Left cardiac atrium (tissue), 4 donors: ENCODE measurements around the gene RALB. TPM values are rescaled to one million over a fixed set of nuclear protein-coding genes. Genes with fewer than 3 reads are reported as not detected.

Experiments
- ATAC-seq, 2 donors: fragments of 200-7000 bp; cut with Tn5 transposase; one replicate each; pipeline ENCODE4 v1.9.1; 2020; ENCODE audit warnings: mild to moderate bottlenecking in 2 of 2, moderate library complexity in 2 of 2
- DNase-seq: peaks from one replicate; pipeline ENCODE4 v3.0.0-alpha.2; 2020
- intact Hi-C, 2 donors: fragments of 100-400 bp; cut with DNase I; formaldehyde crosslinking; loops; one replicate each; pipeline versions ENCODE4 v1.14.1 to v1.15.1; 2022 to 2023
- long read RNA-seq: library from polyadenylated mRNA; unstranded; transcript quantifications from one replicate; pipeline ENCODE4 v2.0.0, GENCODE V29; 2021
- total RNA-seq, 2 donors: library from RNA; stranded (reverse); fragmentation: NEBNext Ultra II Directional; extraction: Animal tissue kit (Norgen Biotek cat#: 25700); gene quantifications; one replicate each; pipeline ENCODE4 v1.2.1, GENCODE V29; 2021
- donor health status: DM: no; HTN: yes; CAD: no.
- donor health status: DM: no; HTN: yes; CAD: no; lungs with severe emphysema.
- donor health status: DM: yes; HTN: yes; CAD: no.
- donor health status: Dilated cardiomyopathy.

The RALB gene, protein sequence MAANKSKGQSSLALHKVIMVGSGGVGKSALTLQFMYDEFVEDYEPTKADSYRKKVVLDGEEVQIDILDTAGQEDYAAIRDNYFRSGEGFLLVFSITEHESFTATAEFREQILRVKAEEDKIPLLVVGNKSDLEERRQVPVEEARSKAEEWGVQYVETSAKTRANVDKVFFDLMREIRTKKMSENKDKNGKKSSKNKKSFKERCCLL
- 10 to 100 TPM; 52.5 to 54.7 TPM for total RNA-seq
- long read RNA-seq, transcript RALB-203 (5 exons, 1,252 nt) = minor isoform, 40 of 145 reads
- long read RNA-seq, transcript RALB-201 (5 exons, 2,344 nt) = major isoform, 81 of 145 reads
- long read RNA-seq, partial matches to known transcripts = 5 of 145 reads
- long read RNA-seq, other reads (novel, unspliced or antisense) = 19 of 145 reads

DNA sequence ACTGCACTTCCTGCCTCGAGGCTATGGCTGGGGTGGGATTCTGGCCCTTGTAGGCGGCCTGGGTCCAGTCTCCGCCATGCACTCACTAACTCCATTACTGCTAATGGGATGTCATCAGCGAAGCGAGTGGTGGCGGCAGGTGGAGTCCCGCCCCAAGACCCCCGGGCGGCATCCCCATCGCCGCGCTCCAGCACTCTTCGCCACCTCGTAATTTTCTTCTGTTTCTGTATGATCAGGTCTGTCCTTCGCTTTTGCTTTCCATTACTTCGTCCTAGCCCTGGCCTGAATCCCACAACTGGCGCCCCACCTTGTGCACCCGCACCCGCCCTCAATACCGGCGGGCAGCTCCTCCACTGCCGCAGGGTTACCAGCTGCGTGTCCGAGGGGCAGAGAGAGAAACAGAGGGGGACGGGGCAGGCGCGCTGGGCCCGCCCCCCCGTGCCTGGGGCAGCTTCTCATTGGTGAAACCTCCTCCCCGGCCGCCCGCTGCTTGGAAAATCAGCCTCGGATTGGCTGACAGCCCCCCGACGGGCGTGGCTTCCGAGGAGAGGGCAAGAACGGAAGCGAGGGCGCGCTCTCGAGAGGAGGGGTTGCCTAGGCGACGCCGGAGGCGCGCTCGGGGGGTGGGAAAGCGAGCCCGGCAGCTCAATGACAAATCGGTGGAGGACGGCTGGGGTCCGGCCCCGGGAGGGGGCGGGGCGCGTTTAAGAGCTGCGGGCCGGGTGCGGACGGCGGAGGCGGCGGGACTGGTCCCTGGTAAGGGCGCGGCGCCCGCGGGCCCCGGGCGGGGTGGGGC, at the start of gene RALB:
Gene RALB, plus strand, starts transcription at position 628 of the 796 bp plus-strand sequence. CDS start 25,813 bp downstream, outside the sequence.
- peak; percentile 96 for ATAC-seq
- intact Hi-C loops = loop anchor here in 1 of 2 donors (5.0 kb wide), 2 partner anchors 40 to 60 kb away; no protein-coding TSS in a partner anchor
- peak; percentile 100 for DNase-seq

DNA sequence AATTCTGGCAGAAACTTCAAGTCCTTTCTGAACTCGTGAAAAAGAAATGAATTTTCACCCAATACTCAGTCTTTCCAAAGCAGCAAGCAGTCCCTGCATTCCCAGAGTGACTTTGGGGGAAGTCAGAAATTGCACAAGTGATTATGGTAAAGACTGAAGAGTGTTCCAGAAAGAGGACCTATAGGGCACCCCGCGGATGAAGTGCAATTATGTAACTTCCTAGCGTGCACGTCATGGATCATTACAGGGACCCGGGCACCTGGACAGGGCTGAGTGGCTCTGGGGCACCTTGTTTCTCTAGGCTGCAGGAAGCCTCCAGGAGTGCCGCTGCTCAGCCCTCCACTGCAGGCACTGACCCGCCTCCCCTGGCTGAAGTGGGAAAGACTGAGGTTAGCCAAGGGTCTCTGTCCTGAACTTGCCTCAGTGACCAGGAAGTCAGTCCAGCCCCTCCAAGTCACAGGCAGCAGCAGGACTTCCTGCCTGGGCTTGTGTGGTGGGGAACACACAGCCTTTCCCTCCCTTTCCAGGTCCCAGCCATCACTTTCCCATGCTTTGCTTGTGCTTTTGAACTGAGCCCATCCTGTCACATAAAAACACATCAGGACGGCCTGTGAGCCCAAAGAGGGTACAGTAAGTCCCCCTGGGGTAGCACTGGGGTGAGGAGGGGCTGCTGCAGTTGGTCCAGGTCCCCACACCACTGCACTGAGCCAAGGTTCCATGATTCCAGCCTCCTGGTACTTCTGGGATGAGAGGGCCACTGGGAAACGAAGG, 49.2 kb upstream of the RALB start:
- ATAC-seq = peak; percentile 24 to 39
- no peak for DNase-seq
- intact Hi-C loops = no loop called here

DNA sequence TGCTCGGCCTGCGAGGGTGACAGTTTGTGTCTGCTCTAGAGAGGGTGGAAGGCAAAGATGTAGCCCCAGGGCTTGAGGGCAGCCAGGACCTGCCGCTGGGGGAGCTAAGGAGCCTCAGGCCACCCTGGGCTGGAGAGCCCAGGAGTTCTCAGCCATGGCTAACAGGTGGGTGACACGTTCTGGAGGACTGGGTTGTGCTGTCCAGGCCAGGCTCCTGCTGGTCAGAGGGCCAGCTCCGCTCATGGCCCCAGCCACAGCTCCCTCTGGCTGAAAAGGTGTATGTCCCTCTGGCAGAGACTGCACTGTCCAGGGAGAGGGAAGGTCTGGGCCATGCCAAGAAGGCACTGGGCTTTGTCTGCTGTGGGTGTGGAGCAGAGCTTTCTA, 48.6 kb upstream of the RALB start:
- no peak for DNase-seq
- intact Hi-C loops = no loop called here
- ATAC-seq = peak; percentile 17 to 24

DNA sequence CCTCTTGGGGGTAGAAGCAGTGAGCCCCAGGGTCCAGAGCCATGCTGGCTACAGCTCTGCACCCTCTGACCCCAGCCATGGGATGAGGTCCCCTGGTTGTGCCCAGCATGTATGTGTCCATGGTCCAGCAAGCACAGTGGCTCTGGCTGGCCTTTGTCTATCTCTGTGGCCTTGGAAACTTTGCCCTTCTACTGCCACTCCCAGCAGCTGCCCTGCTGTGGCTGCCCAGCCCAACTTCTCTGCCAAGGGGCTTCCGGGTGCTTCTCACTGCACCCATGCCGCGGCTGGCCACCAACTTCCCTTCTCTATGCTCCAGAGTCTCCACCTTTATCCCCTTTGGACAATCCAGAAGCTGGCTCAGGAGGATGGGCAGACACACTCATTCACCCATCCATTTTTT, 48.2 kb upstream of the RALB start:
- no peak for ATAC-seq
- intact Hi-C loops = no loop called here

DNA sequence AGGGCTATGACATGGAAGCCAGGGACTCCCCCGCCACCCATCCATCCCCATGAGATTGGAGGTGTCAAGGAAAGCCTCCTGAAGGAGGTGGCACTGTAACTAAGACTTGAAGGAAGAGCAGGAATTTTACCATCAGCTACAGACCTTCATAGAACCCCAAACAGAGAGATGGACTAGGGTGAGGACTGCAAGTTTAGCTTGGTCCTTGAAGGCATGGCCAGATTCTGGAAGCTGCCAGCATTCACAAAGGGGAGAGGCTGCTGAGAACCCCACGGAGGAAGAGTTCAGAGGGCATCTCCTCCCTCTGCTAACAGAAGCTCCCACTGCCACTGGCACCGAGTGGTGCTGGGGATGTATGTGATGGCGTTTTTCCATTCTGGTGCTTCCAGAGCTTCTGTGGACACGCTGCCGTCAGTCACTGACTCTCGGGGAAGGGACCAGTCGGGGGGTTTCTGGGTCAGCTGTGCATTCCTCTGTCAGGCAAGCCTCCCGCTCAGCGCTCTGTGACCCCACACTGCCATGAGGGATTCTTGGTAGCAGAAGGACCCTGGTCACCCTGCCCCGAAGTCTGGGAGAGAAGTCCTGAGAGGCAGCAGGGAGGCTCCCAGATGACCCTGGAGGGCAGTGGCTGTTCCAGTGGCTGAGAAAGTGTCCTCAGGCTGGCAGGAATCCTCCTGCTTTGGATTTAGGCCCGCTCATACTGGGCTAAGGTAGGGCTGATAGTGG, 47.5 kb upstream of the RALB start:
- no peak for ATAC-seq
- intact Hi-C loops = no loop called here
- DNase-seq = no peak

More for the DNA sequence above, 48.2 kb upstream of the RALB start:
- no peak for DNase-seq

DNA sequence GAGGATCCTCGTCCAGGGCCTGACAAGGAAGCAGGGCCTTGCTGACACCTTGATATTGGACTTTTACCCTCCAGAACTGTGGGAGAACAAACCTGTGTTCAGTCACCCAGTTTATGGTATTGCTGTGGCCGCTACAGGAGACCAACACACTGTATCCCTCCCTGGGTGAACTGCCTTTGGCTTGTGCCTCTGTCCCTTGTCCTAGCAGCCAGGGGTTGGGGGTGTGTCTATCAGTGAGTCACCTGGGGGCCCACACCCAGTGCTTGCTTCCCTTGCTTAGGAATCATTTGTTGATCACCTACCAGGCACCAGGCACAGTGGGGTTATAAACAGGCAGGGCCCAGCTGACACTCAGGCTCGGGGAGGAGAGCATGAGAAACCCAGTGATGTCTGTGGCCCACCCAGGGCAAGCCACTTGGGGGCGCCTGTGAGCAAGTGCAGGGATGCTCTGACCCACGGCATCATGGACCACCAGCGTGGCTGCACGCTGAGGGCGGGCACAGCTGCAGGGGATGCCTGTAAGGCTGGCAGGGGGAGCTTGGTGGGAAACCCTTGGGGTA, 46.5 kb upstream of the RALB start:
- intact Hi-C loops = no loop called here
- peak in 1 of 2 donors; percentile 30 for ATAC-seq
- DNase-seq = no peak

DNA sequence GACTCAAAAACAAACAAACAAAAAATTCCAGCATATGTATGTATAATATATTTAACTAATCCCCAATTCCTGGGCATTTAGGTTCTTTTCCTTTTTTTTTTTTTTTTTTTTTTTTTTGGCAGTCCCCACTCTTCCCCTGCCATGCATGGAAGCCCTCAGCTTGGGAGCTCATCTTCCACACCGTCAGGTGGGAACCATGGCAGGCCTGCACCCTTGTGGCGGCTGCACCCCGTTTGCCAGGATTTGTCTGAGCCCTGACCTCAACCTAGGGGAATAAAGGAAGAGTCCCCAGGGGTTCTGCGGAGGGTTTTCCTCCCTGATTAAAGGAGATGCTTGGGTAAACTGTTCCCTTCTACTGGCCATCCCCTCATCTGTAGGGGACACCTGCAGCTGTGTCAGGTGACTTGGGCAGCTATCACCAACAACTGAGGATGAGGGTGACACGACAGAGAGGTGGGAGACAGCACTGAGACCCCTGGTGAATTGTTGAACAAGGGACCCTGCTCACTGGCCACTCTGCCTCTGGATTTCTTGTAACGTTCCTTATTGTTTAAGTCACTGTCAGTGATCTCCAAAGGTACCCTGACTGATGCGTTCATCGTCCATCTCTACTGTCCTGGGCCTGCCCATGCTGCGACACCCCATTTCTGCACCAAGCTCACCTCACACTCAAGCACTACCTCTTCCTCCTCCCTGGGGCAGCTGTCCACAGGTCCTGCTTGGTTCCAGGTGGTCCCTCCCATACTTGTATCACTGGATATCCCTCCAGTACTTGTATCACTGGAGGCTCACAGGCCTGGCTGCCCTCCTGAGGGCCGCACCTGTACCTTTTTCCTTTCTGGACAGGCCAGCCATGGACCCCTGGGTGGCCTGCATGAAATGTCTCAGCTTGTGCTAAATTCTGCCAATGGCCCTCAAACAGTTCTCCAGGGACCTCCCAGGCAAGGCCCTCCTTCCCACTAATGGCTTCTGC, 44.0 kb upstream of the RALB start:
- DNase-seq (no peak), ATAC-seq (no peak)
- intact Hi-C loops = no loop called here

DNA sequence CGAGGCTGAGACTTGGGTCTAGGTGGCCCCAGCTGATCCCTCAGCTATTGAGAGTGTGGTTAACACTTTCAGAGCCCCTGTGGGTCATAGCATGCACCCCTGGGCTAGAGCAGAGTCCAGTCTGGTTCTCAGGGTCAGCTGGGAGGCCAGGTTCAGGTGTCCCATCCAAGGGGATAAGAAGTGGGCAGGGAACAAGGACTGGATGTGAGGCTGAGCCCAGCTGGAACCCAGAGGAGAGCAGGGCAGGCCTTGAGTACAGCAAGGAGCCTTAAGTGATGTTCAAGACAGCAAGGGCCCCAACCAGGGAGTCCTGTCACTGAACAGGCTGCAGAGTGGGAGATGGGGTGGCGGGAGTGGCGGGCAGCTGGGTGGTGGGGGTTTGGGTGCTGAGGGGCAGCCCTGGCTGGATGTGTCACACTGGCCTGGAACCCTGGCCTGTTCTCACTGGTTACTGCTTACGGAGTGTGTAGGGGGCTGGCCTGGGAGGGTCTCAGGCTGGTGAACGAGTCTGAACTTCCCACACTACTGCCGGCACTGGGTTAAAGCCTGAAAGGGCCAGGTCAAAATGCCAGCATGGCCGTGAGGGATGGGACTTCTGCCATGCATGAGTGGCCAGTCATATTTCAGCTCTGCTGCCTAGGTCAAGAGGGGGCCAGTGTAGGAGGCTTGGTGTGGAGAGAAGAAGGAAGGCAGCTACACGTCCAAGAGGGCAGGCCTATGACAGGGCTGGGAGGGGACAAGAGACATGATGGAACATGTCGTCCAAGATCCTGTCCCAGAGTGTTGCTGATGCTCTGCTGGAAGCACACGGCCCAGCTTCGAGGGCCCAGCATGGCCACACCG, 43.0 kb upstream of the RALB start:
- intact Hi-C loops = no loop called here
- ATAC-seq (peak; percentile 56 to 71), DNase-seq (no peak)

DNA sequence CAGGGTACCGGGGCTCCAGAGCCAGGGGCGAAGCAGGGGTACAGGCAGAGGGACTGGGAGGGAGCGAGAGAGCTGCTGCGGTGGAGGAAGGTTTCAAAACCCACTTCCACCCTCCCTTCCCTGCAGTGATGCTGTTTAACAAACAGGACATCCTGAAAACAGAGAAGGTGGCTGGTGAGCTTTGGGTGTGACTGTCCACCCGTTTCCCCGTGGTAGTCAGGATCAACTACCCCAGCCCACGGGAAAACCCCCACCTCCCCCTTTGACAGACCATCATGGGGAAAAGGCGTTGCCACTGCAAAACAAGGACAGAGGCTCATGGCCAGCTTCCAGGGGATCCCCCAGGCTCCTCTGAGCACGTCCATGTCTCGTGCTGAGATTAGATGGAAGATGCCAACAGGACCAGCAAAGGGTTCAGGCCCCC, 42.4 kb upstream of the RALB start:
- intact Hi-C loops = no loop called here
- ATAC-seq (peak in 1 of 2 donors; percentile 7), DNase-seq (no peak)

DNA sequence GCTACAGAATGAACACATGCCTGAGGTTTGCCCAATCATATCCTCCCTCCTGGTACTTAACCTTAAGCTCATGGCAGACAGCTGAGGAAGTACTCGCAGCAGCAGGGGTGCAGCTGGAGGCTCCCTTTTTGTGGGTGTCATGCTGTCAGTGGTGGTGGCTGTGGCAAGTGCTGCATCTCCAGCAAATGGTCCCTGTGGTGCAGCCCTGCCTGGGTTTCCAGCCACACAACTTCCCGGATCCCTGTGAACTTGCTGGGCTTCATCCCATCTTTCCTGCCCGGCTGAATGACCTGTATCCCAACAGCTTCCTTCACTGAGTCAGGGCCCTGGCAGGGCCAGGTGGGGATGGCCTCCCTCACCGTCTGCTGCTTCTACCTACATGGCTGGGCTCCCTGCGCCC, 34.5 kb upstream of the RALB start:
- ATAC-seq (no peak), DNase-seq (no peak)
- intact Hi-C loops = no loop called here

DNA sequence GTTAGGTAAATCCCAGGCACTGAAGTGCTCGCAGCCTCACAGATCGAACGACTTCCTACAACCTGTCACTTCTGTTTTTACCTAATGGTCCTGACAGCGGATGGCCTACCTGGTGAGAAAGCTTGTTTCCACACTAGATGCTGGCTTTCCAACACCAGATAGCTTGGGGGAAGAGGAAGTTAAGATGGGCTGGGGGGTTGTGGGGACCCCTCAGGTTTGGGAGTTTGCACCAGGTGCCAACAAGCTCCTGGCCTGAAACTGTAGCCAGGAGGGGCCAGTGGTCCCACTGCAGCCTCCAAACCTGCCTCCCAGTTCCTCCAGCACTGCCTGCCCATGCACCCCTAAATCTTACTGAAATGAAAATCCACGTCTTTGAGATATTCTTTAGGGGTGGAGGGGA, 33.4 kb upstream of the RALB start:
- intact Hi-C loops = no loop called here
- ATAC-seq = no peak

DNA sequence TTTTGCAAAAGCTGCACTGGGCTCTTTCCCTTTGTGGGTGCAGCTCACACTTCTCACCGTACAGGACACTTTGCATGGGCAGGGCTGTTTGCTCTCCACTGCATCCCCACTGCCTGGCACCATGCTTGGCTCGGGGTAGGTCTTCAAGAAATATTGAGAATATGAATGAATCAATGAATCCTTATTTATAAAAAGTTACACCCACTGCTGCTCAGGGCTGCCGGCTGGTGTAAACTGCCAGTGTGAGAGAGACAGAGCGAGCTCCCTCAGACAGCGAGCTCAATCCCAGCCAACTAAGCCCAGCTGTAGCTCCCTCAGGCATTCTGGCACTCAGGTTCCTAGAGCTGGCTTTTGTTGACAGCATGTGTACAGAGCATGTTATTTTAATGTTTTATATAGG, 32.9 kb upstream of the RALB start:
- DNase-seq = no peak
- ATAC-seq = no peak
- intact Hi-C loops = no loop called here

More for the DNA sequence above, 33.4 kb upstream of the RALB start:
- no peak for DNase-seq

DNA sequence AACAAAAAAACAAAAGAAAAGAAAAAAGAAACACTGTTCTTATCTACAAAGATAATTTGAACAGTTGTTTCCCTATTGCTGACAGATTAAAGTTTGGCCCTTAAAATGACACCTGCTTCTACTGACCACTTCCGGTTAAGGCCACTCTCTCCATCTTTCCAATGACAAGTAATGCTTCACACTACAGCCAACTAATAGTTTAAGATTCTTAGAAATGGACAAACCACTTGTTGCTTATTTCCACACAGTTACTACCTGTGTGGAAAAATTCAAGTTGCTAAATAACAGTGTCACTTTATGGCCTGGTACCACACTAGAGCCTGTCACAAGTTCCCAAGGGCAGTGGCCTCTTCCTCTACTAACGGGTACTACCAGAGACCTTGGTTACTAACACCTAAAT, 31.9 kb upstream of the RALB start:
- no peak for DNase-seq
- intact Hi-C loops = no loop called here
- ATAC-seq = no peak

DNA sequence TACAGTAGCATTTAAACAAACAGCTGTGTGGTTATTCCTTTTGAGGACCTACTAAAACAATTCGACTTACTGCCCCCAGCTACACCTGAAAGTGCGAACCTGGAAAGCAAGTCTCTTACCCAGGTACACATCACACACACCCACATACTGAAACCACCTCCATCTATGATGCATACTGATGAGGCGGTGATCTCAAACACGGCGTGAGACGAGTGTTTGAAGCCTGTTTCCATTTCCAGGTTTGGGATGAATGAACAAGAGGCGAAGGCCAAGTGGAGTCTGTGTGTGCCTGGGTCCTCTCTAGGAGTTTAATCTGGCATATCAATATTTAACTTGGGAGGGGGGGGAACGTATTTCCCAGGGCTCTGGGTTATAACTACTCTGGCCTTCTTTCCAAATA, 31.0 kb upstream of the RALB start:
- intact Hi-C loops = no loop called here
- ATAC-seq = no peak
- DNase-seq = no peak

DNA sequence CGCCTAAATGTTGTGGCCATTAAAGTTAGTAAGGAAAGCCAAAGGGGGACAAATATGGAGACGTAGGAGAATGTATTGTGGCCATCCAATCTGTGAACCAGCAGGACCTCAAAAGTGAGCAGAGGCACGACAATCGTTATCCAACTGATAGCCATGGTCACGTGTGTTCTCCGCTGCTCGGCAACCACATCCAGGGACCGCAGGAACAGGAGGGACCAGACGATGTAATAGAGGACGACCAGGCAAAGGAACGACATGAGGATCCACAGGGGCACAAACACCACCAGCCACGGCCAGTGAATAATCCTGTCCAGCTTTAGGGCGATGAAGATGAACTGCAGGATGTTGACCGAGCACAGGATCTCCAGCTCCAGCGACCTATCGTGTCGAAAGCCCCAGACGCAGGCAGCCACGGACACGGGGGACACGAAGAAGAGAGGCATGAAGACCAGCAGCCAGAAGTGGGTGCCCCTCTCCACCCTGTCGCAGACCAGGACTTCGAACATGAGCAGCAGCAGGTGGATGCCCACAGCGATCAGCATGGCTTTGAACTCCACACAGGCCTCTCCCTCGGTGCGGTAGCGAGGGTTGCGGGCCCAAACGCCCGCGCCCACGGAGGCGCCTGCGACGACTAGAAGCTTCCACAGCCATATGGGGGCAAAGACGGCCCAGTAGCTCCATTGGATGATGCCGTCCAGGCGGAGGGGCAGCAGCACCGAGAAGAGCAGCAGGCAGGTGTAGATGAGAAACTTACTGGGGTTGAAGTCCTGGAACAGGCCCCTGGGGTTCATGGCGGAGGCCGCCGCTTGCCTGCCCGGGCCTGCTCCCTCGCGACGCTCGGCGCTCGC, 30.2 kb upstream of the RALB start:
- ATAC-seq = no peak
- intact Hi-C loops = no loop called here
- no peak for DNase-seq
